ENCODE measurements around the gene LRRC42. TPM values are rescaled to one million over a fixed set of nuclear protein-coding genes. Genes with fewer than 3 reads are reported as not detected.

The LRRC42 gene
- total and polyA plus RNA-seq, 9 of the 15 experiments (the other 6 are each of a cell fraction or from before 2014, with no cell fraction given): 17.3 to 51.9 (median 35.5) TPM

DNA sequence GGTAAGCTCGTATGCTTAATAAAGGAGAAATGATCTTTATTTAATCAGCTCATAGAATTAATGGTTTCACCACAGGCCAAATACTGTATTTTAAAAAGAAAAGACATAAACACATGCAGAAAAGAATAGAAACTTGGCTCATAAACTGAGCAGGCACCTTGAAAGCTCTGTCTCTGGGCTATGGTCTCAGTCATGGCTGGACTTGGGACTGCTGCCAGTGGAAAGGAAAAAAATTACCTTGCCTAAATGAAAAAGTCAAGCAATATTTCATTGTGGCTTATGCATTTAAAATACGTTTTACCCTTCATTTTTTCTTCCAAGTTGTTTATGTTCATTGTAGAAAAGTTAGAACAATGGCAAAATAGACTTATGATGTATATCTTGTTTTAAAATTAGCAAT lies 8.0 kb downstream of the LRRC42 start (continued):
- TF ChIP-seq TEAD4 (IDR thresholded peaks at IDR 0.05; ENCODE audit: low read length): no peak
- TF ChIP-seq TEAD4 (CRISPR knock-in tag; IDR thresholded peaks at IDR 0.05; ENCODE audit: borderline replicate concordance): no peak
- TF ChIP-seq SOX6 (IDR thresholded peaks at IDR 0.05): no peak
- TF ChIP-seq ZNF311 (CRISPR knock-in tag; IDR thresholded peaks at IDR 0.05): no peak
- TF ChIP-seq, protein P1, sequence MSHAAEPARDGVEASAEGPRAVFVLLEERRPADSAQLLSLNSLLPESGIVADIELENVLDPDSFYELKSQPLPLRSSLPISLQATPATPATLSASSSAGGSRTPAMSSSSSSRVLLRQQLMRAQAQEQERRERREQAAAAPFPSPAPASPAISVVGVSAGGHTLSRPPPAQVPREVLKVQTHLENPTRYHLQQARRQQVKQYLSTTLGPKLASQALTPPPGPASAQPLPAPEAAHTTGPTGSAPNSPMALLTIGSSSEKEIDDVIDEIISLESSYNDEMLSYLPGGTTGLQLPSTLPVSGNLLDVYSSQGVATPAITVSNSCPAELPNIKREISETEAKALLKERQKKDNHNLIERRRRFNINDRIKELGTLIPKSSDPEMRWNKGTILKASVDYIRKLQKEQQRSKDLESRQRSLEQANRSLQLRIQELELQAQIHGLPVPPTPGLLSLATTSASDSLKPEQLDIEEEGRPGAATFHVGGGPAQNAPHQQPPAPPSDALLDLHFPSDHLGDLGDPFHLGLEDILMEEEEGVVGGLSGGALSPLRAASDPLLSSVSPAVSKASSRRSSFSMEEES (CRISPR knock-in tag; IDR thresholded peaks at IDR 0.05): no peak
- no peak for TF ChIP-seq NEUROD1 (IDR thresholded peaks at IDR 0.05; ENCODE audit: borderline replicate concordance, low read depth, low read length, partially characterized antibody)
- no peak for TF ChIP-seq CTBP1 (IDR thresholded peaks at IDR 0.05; ENCODE audit: borderline replicate concordance)

DNA sequence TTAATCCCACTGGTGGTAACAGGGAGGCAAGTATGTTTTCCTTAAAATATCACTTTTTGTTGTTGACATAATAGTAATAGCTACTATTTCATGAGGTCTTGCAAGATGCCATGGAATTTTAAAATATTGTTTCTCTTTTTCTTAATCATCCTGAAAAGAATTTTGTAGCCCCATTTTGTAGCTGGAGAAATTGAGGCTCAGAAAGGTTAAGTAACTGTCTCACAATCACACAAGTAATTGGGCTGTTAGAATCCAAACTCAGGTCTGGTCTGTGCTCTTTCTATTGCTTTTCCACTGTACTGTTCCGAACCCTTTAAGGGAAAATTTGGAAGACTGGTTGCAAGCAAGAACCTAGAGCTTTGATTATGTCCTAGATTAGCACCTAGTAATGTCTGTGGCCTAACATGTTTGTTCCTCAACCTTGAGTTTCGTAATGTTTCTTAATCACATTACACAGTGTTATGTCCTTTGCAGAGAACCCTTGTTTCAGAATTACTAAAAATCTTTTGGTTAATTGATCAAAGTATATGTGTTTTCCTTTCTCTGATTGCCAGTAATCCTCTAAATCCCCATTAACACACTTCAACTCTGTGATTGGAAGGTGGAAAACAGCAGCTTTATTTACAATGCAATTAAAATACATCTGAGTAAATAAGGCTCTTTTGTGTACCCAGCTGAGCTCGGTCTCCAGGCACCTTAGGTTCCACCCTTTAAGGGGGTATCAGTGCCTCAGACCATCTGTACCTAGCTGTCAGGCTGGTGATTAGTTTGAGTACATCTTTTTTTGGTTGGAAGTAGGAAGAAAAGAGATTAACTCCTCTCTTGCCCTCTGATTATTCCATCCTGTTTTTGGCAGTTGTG lies 10.4 kb downstream of the LRRC42 start:
- Histone ChIP-seq H2AFZ (ENCODE audit: low read depth, low read length) (no peak overlapping the region), H3K9me1 (ENCODE audit: control insufficient read depth, insufficient read depth, low read length) (no peaks in the 10 kb centered on the region), H3K9ac (ENCODE audit: insufficient read depth in 1 of 2, low read depth in 2 of 2, low read length in 2 of 2) (peak overlapping the region in 1 of 2 experiments; percentile 13; a peak in 1 of 4 replicates), H3K79me2 (ENCODE audit: control insufficient read depth, insufficient read depth, low read length) (peaks cover 6% of the 10 kb centered on the region; the same call in 1 of the 3 replicates), H3K4me1 (replicated peaks in 1 of 2; ENCODE audit: control insufficient read depth in 2 of 2, insufficient read depth in 2 of 2, low read length in 2 of 2) (peaks cover 0 to 16% of the 10 kb centered on the region in 2 experiments; a peak in 3 of 5 replicates), H3K9me3 (replicated peaks; ENCODE audit: control insufficient read depth, insufficient read depth, low read depth, low read length) (no peaks in the 10 kb centered on the region), H3K4me2 (ENCODE audit: insufficient read depth, low read length) (peak overlapping the region; percentile 14; the same call in 1 of the 2 replicates), H3K4me3 (no peak overlapping the region), H3K27ac (ENCODE audit: extremely low read depth, low read depth, low read length) (peak overlapping the region; percentile 45), H3K27me3 (ENCODE audit: control insufficient read depth in 2 of 2, insufficient read depth in 2 of 2, low read length in 2 of 2) (no peaks in the 10 kb centered on the region), H4K20me1 (replicated peaks; ENCODE audit: control insufficient read depth, insufficient read depth, low read length) (no peaks in the 10 kb centered on the region), H3K36me3 (ENCODE audit: control insufficient read depth, insufficient read depth, low read length) (peaks cover 80% of the 10 kb centered on the region)
- FAIRE-seq: no peak
- CTCF ChIA-PET (ENCODE audit: low intra/inter-chr PET ratio): no interaction called here
- intact Hi-C loops (cut with micrococcal nuclease): loop anchor here (10.0 kb wide), 1 partner anchor 192 kb away; no protein-coding TSS in a partner anchor
- in situ Hi-C loops (cut with MboI): no loop called here
- no peak for DNase-seq (ENCODE audit: extremely low read depth in 1 of 4, low spot score in 3 of 4)
- WGBS (ENCODE audit: insufficient coverage, low coverage, missing lambda C conversion rate): 68% methylated on average over 3 of the region's 3 CpGs
- ATAC-seq: peak; percentile 27
- no TSS peak for BruUV-seq (replicated peaks)
- POLR2A ChIA-PET: interaction anchor here (0.9 to 1.2 kb wide), 4 partner anchors 11 to 60 kb away, joined by 3 to 5 read pairs (median 4); partner anchors contain the start of gene IFT25
- TF ChIP-seq, protein P2, sequence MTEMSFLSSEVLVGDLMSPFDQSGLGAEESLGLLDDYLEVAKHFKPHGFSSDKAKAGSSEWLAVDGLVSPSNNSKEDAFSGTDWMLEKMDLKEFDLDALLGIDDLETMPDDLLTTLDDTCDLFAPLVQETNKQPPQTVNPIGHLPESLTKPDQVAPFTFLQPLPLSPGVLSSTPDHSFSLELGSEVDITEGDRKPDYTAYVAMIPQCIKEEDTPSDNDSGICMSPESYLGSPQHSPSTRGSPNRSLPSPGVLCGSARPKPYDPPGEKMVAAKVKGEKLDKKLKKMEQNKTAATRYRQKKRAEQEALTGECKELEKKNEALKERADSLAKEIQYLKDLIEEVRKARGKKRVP (CRISPR knock-in tag; IDR thresholded peaks at IDR 0.05): no peak
- TF ChIP-seq ELF2 (CRISPR knock-in tag; IDR thresholded peaks at IDR 0.05) (0 out of 2 replicates have a peak, but pooled peaks have one; percentile 30), FOXA1 (IDR thresholded peaks at IDR 0.05; ENCODE audit: borderline replicate concordance) (peak; percentile 41; the same call in 1 of the 2 replicates), BCOR (IDR thresholded peaks at IDR 0.05) (peak; percentile 58; the same call in 1 of the 2 replicates)
- TF ChIP-seq, protein P3, sequence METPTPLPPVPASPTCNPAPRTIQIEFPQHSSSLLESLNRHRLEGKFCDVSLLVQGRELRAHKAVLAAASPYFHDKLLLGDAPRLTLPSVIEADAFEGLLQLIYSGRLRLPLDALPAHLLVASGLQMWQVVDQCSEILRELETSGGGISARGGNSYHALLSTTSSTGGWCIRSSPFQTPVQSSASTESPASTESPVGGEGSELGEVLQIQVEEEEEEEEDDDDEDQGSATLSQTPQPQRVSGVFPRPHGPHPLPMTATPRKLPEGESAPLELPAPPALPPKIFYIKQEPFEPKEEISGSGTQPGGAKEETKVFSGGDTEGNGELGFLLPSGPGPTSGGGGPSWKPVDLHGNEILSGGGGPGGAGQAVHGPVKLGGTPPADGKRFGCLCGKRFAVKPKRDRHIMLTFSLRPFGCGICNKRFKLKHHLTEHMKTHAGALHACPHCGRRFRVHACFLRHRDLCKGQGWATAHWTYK (CRISPR knock-in tag; IDR thresholded peaks at IDR 0.05): no peak

All from K562 (cell line).